Measurements from ENCODE around the gene C17orf58. TPM values are rescaled to one million over a fixed set of nuclear protein-coding genes. Genes with fewer than 3 reads are reported as not detected.

C17orf58 gene
- total and polyA plus RNA-seq, 2 donors (not counting 1 experiment from before 2014, with no cell fraction given), result 1.0 to 2.8 TPM

GRCh38 chr17:67946513-67946912 lies 49.8 kb downstream of the C17orf58 start:
- CTCF ChIA-PET, result interaction anchor here (0.6 to 1.7 kb wide), 6 partner anchors 13 to 516 kb away, joined by 3 to 4 read pairs (median 3); no protein-coding TSS in a partner anchor
- TF ChIP-seq EZH2 (IDR thresholded peaks at IDR 0.05; ENCODE audit: borderline replicate concordance, insufficient read depth, low read depth, low read length, poor library complexity, severe bottlenecking) (no peak), CTCF (IDR thresholded peaks at IDR 0.05) (no peak)

GRCh38 chr17:67944035-67944434 lies 52.2 kb downstream of the C17orf58 start:
- H3K9me3 Mint-ChIP-seq (ENCODE audit: insufficient read depth), result no peaks in the 10 kb centered on the region
- H4K20me1 ChIP-seq (ENCODE audit: control insufficient read depth, insufficient read depth, low read length, poor library complexity, severe bottlenecking), result no peaks in the 10 kb centered on the region
- no peak overlapping the region for H3K27ac Mint-ChIP-seq
- ATAC-seq (ENCODE audit: low read depth) (no peak), DNase-seq (no peak)
- H3K4me1 Mint-ChIP-seq, result no peaks in the 10 kb centered on the region
- no peak overlapping the region for H3K4me2 ChIP-seq (replicated peaks; ENCODE audit: low read depth, low read length, poor library complexity, severe bottlenecking)
- H3K79me2 ChIP-seq (ENCODE audit: control insufficient read depth, insufficient read depth, low read length), result no peaks in the 10 kb centered on the region
- H3K27me3 Mint-ChIP-seq, result no peaks in the 10 kb centered on the region
- intact Hi-C loops (cut with micrococcal nuclease), result loop anchor here (10.0 kb wide), 1 partner anchor 59 kb away; no protein-coding TSS in a partner anchor
- H3K27me3 ChIP-seq (replicated peaks in 1 of 4; ENCODE audit: control extremely low read depth in 1 of 4, control insufficient read depth in 3 of 4, insufficient read depth in 4 of 4, low read length in 3 of 4), result no peaks in the 10 kb centered on the region
- H3K9me3 ChIP-seq (ENCODE audit: control extremely low read depth in 1 of 3, control insufficient read depth in 2 of 3, insufficient read depth in 1 of 3, low read length in 2 of 3), result no peaks in the 10 kb centered on the region
- no peak overlapping the region for H3K9ac ChIP-seq (ENCODE audit: low read length)
- peaks cover 4 to 82% of the 10 kb centered on the region in 2 experiments for H3K36me3 ChIP-seq (replicated peaks in 1 of 2; ENCODE audit: control extremely low read depth in 1 of 2, control insufficient read depth in 1 of 2, extremely low read depth in 1 of 2, insufficient read depth in 2 of 2, low read length in 1 of 2)
- no peak overlapping the region for H3K27ac ChIP-seq (ENCODE audit: low read length in 2 of 2)
- TF ChIP-seq EZH2 (IDR thresholded peaks at IDR 0.05; ENCODE audit: borderline replicate concordance, insufficient read depth, low read depth, low read length, poor library complexity, severe bottlenecking) (no peak), CTCF (IDR thresholded peaks at IDR 0.05) (no peak)
- ChIA-PET POLR2A (interaction anchor here (0.5 kb wide), 1 partner anchor 208 kb away, joined by 7 read pairs; no protein-coding TSS in a partner anchor), CTCF (interaction anchor here (0.5 to 1.9 kb wide), 2 partner anchors 10 to 28 kb away, joined by 3 to 5 read pairs; no protein-coding TSS in a partner anchor)
- H3K4me3 ChIP-seq (ENCODE audit: control extremely low read depth in 1 of 5, extremely low read depth in 1 of 5, insufficient read depth in 1 of 5, low read depth in 2 of 5, low read length in 4 of 5), result no peak overlapping the region
- no peaks in the 10 kb centered on the region for H3K4me1 ChIP-seq (ENCODE audit: control insufficient read depth in 2 of 2, insufficient read depth in 2 of 2, low read length in 2 of 2)
- WGBS (ENCODE audit: insufficient coverage), result 100% methylated on average over 5 of the region's 5 CpGs
- H2AFZ ChIP-seq (ENCODE audit: insufficient read depth, low read depth, low read length, poor library complexity, severe bottlenecking), result no peak overlapping the region
- no peak overlapping the region for H3K4me3 Mint-ChIP-seq

More at GRCh38 chr17:67946513-67946912, 49.8 kb downstream of the C17orf58 start:
- Histone ChIP-seq H3K36me3 (replicated peaks in 1 of 2; ENCODE audit: control extremely low read depth in 1 of 2, control insufficient read depth in 1 of 2, extremely low read depth in 1 of 2, insufficient read depth in 2 of 2, low read length in 1 of 2) (peaks cover 4 to 74% of the 10 kb centered on the region in 2 experiments), H3K9ac (ENCODE audit: low read length) (no peak overlapping the region), H3K27ac (ENCODE audit: low read length in 2 of 2) (no peak overlapping the region), H4K20me1 (ENCODE audit: control insufficient read depth, insufficient read depth, low read length, poor library complexity, severe bottlenecking) (no peaks in the 10 kb centered on the region), H3K4me3 (ENCODE audit: control extremely low read depth in 1 of 5, extremely low read depth in 1 of 5, insufficient read depth in 1 of 5, low read depth in 2 of 5, low read length in 4 of 5) (no peak overlapping the region), H3K9me3 (ENCODE audit: control extremely low read depth in 1 of 3, control insufficient read depth in 2 of 3, insufficient read depth in 1 of 3, low read length in 2 of 3) (no peaks in the 10 kb centered on the region), H3K4me1 (ENCODE audit: control insufficient read depth in 2 of 2, insufficient read depth in 2 of 2, low read length in 2 of 2) (no peaks in the 10 kb centered on the region), H3K4me2 (replicated peaks; ENCODE audit: low read depth, low read length, poor library complexity, severe bottlenecking) (no peak overlapping the region), H2AFZ (ENCODE audit: insufficient read depth, low read depth, low read length, poor library complexity, severe bottlenecking) (no peak overlapping the region), H3K79me2 (ENCODE audit: control insufficient read depth, insufficient read depth, low read length) (no peaks in the 10 kb centered on the region), H3K27me3 (replicated peaks in 1 of 4; ENCODE audit: control extremely low read depth in 1 of 4, control insufficient read depth in 3 of 4, insufficient read depth in 4 of 4, low read length in 3 of 4) (no peaks in the 10 kb centered on the region)
- H3K4me3 Mint-ChIP-seq, result no peak overlapping the region
- H3K27ac Mint-ChIP-seq, result no peak overlapping the region
- no peaks in the 10 kb centered on the region for H3K9me3 Mint-ChIP-seq (ENCODE audit: insufficient read depth)
- intact Hi-C loops (cut with micrococcal nuclease), result loop anchor here (10.0 kb wide), 1 partner anchor 62 kb away; no protein-coding TSS in a partner anchor
- no peaks in the 10 kb centered on the region for H3K4me1 Mint-ChIP-seq
- H3K27me3 Mint-ChIP-seq, result no peaks in the 10 kb centered on the region
- ATAC-seq (ENCODE audit: low read depth), result no peak
- POLR2A ChIA-PET, result no interaction called here
- DNase-seq, result no peak

All from B cell (primary cell).